Measurements from ENCODE around the gene SYCP3.

The SYCP3 gene

DNA sequence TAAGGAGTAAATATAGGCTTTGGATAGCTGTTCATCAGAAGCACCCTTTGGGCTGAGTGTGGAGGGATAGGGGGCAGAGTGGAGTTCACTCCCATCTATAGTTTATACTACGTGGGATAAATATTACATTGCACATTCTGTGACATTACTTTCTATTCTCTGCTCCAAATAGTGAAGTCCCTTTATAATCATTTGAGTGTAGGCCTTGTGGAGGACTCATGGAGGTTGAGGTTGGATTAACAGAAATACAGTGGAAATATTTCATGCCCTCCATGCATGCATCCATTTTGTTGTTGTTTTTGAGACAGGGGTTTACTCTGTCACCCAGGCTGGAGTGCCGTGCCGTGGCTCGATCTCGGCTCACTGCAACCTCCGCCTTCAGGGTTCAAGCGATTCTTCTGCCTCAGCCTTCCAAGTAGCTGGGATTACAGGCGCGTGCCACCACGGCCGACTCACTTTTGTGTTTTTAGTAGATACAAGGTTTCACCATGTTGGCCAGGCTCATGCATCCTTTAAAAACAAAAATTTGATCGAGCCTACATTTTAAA, 40.4 kb downstream of the SYCP3 start:
- Histone ChIP-seq H3K4me2 (ENCODE audit: low read length) (peak overlapping the region; percentile 79), H3K9me2 (replicated peaks; ENCODE audit: control insufficient read depth, low read length) (no peaks in the 10 kb centered on the region), H3K36me3 (ENCODE audit: control insufficient read depth, low read length) (peaks cover 11% of the 10 kb centered on the region), H3K79me2 (ENCODE audit: control insufficient read depth, low read length) (peaks cover 59% of the 10 kb centered on the region), H3K4me3 (ENCODE audit: low read length) (peak overlapping the region; percentile 85), H3K27me3 (ENCODE audit: control insufficient read depth, low read length) (no peaks in the 10 kb centered on the region), H4K20me1 (ENCODE audit: control insufficient read depth, insufficient read depth, low read depth, low read length) (no peaks in the 10 kb centered on the region), H3K4me1 (ENCODE audit: control insufficient read depth, low read length) (peaks cover 49% of the 10 kb centered on the region), H3F3A (ENCODE audit: control insufficient read depth, insufficient read depth) (no peaks in the 10 kb centered on the region), H3K27ac (ENCODE audit: low read depth, low read length) (no peak overlapping the region), H3K9me3 (ENCODE audit: control insufficient read depth, insufficient read depth, low read length) (no peaks in the 10 kb centered on the region)
- no peak for TF ChIP-seq EZH2phosphoT487 (IDR thresholded peaks at IDR 0.05; ENCODE audit: borderline replicate concordance, low read length)
- TF ChIP-seq, protein P1, sequence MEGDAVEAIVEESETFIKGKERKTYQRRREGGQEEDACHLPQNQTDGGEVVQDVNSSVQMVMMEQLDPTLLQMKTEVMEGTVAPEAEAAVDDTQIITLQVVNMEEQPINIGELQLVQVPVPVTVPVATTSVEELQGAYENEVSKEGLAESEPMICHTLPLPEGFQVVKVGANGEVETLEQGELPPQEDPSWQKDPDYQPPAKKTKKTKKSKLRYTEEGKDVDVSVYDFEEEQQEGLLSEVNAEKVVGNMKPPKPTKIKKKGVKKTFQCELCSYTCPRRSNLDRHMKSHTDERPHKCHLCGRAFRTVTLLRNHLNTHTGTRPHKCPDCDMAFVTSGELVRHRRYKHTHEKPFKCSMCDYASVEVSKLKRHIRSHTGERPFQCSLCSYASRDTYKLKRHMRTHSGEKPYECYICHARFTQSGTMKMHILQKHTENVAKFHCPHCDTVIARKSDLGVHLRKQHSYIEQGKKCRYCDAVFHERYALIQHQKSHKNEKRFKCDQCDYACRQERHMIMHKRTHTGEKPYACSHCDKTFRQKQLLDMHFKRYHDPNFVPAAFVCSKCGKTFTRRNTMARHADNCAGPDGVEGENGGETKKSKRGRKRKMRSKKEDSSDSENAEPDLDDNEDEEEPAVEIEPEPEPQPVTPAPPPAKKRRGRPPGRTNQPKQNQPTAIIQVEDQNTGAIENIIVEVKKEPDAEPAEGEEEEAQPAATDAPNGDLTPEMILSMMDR (IDR thresholded peaks at IDR 0.05; ENCODE audit: low read depth, low read length, poor library complexity, severe bottlenecking) = peak; percentile 56

DNA sequence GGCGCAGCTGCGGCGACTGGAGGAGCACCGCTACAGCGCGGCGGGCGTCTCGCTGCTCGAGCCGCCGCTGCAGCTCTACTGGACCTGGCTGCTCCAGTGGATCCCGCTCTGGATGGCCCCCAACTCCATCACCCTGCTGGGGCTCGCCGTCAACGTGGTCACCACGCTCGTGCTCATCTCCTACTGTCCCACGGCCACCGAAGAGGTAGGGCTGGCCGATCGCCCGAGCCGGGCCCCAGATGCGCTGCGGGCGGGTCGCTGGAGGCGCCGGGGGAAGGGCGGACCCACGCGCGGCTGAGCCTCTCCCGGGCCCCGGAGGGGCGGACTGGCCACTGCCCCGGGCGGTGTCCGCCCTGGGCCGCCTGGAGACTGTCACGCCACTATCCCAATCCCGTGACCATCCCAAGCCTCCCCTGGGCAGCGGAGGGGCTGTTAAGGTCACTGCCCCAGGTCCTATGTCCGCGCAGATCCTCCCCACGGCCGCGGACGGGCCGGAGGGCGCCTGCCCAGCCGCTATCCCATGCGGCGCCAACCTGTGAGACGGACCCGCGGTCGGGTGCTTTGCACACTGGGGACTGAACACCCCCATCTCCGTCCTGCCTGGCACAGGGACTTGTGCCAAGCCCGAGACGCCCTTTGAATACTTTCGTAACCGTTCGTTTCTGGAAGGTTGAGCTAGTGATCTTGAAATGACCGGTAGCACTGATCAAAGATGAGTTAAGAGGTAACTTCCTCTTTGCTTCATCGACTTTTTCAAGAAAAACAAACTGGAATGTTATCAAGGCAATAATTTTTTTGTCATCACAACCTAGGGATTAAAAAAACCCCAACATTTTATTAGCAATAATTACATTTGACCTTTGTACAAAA, 41.1 kb downstream of the SYCP3 start:
- TF ChIP-seq, protein P1 (IDR thresholded peaks at IDR 0.05; ENCODE audit: low read depth, low read length, poor library complexity, severe bottlenecking) = no peak
- no peak for TF ChIP-seq EZH2phosphoT487 (IDR thresholded peaks at IDR 0.05; ENCODE audit: borderline replicate concordance, low read length)
- H4K20me1 ChIP-seq (ENCODE audit: control insufficient read depth, insufficient read depth, low read depth, low read length) = no peaks in the 10 kb centered on the region
- no peaks in the 10 kb centered on the region for H3K9me2 ChIP-seq (replicated peaks; ENCODE audit: control insufficient read depth, low read length)
- no peaks in the 10 kb centered on the region for H3K27me3 ChIP-seq (ENCODE audit: control insufficient read depth, low read length)
- H3K4me1 ChIP-seq (ENCODE audit: control insufficient read depth, low read length) = peaks cover 49% of the 10 kb centered on the region
- peak overlapping the region; percentile 1; the same call in 1 of the 2 replicates for H3K27ac ChIP-seq (ENCODE audit: low read depth, low read length)
- H3F3A ChIP-seq (ENCODE audit: control insufficient read depth, insufficient read depth) = no peaks in the 10 kb centered on the region
- peak overlapping the region; percentile 79 for H3K4me2 ChIP-seq (ENCODE audit: low read length)
- H3K36me3 ChIP-seq (ENCODE audit: control insufficient read depth, low read length) = peaks cover 11% of the 10 kb centered on the region
- peak overlapping the region; percentile 85 for H3K4me3 ChIP-seq (ENCODE audit: low read length)
- no peaks in the 10 kb centered on the region for H3K9me3 ChIP-seq (ENCODE audit: control insufficient read depth, insufficient read depth, low read length)
- peaks cover 52% of the 10 kb centered on the region for H3K79me2 ChIP-seq (ENCODE audit: control insufficient read depth, low read length)

DNA sequence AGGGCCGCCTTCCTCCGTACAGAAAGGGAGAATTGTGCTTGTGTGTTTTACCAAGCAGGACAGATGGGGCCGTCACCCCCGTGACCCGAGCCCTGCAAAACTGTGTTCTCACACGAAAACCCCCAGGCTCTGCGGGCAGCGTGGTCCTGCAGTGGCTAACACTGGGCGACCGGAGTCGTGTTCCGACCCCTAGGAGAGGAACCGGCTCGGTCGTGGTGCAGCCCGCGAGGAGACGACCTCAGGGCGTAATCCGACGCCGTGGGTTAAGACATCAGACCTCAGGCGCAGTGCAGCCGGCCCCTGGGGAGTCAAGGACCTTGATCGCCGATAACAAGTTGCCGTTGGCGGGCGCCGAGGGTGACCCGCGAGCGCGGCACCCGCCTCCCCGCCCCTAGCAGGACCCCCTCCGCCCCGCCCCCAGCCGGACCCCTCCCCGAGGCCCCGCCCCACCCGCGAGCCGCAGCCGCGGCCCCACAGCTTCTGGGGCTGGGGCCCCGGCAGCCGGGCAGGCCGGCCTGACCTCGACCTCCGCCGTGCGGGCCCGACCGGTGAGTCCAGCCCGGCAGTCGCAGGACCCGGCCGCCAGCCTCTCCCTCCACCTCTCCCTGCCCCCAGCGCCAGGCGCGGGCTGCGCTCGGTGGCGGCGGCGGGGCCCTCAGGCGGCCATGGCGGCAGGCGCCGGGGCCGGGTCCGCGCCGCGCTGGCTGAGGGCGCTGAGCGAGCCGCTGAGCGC, 41.9 kb downstream of the SYCP3 start, which contains the start of gene CHPT1:
CHPT1 (plus strand) TSS at position 444 of the 733 bp plus-strand sequence; CDS start at position 666, 222 bp downstream.
- Histone ChIP-seq H3K4me2 (ENCODE audit: low read length) (peak within 1 kb of the TSS; percentile 79), H3K27ac (ENCODE audit: low read depth, low read length) (peak within 1 kb of the TSS; percentile 1; the same call in 1 of the 2 replicates)

More for the DNA sequence above, 41.9 kb downstream of the SYCP3 start, which contains the start of gene CHPT1:
- no peaks in the 10 kb centered on the region for H3K27me3 ChIP-seq (ENCODE audit: control insufficient read depth, low read length)
- H3K4me1 ChIP-seq (ENCODE audit: control insufficient read depth, low read length) = peaks cover 44% of the 10 kb centered on the region
- peaks cover 44% of the 10 kb centered on the region for H3K79me2 ChIP-seq (ENCODE audit: control insufficient read depth, low read length)
- H3K9me3 ChIP-seq (ENCODE audit: control insufficient read depth, insufficient read depth, low read length) = no peaks in the 10 kb centered on the region
- peaks cover 11% of the 10 kb centered on the region for H3K36me3 ChIP-seq (ENCODE audit: control insufficient read depth, low read length)
- H4K20me1 ChIP-seq (ENCODE audit: control insufficient read depth, insufficient read depth, low read depth, low read length) = no peaks in the 10 kb centered on the region
- H3F3A ChIP-seq (ENCODE audit: control insufficient read depth, insufficient read depth) = no peaks in the 10 kb centered on the region
- TF ChIP-seq, protein P1 (IDR thresholded peaks at IDR 0.05; ENCODE audit: low read depth, low read length, poor library complexity, severe bottlenecking) = no peak
- no peak for TF ChIP-seq EZH2phosphoT487 (IDR thresholded peaks at IDR 0.05; ENCODE audit: borderline replicate concordance, low read length)
- peak within 1 kb of the TSS; percentile 85 for H3K4me3 ChIP-seq (ENCODE audit: low read length)
- H3K9me2 ChIP-seq (replicated peaks; ENCODE audit: control insufficient read depth, low read length) = no peaks in the 10 kb centered on the region
